Prostate gland (tissue), 2 donors: Measurements from ENCODE around the gene ZNF181. TPM values are rescaled to one million over a fixed set of nuclear protein-coding genes. Genes with fewer than 3 reads are reported as not detected.

Source experiments
- DNase-seq: peaks from one replicate; pipeline ENCODE4 v3.0.0-alpha.2; 2019; ENCODE audit warnings: low spot score
- H3K27ac ChIP-seq, 2 donors: fragments of 200-600 bp; sonication (generic); 2 replicates each; pipeline ENCODE4 v1.5.1; 2017 to 2019
- H3K27me3 ChIP-seq: fragments of 200-600 bp; sonication (generic); replicated peaks from 2 replicates; pipeline ENCODE4 v1.5.1; 2019; ENCODE audit not compliant: insufficient read depth
- H3K36me3 ChIP-seq, 2 donors: fragments of 200-600 bp; sonication (generic); 1 replicate in 1 of 2; 2 replicates in 1 of 2; pipeline versions ENCODE4 v1.5.1 to v1.8.1; 2017 to 2019
- H3K4me1 ChIP-seq: fragments of 200-600 bp; sonication (generic); replicated peaks from 2 replicates; pipeline ENCODE4 v1.5.1; 2019
- H3K4me3 ChIP-seq, 2 donors: fragments of 200-600 bp; sonication (generic); 2 replicates each; pipeline ENCODE4 v1.5.1; 2017 to 2019
- H3K9me3 ChIP-seq: fragments of 200-600 bp; sonication (generic); 2 replicates; pipeline ENCODE4 v1.5.1; 2017
- POLR2A ChIP-seq: fragments of 450-650 bp; IDR thresholded peaks from one replicate; pipeline ENCODE4 v1.6.1; 2016; ENCODE audit warnings: antibody characterized with exemption, mild to moderate bottlenecking
- POLR2AphosphoS5 ChIP-seq: sonication (generic); formaldehyde crosslinking; IDR thresholded peaks from one replicate; pipeline ENCODE4 v1.6.1; 2017; ENCODE audit warnings: antibody characterized with exemption
- WGBS: methylation state at CpG from one replicate; pipeline ENCODE4 v1.1.5; 2018; 5-methylcytosine and 5-hydroxymethylcytosine counted together
- intact Hi-C: fragments of 100-400 bp; cut with DNase I; formaldehyde crosslinking; loops from one replicate; pipeline ENCODE4 v1.14.2; 2022
- total RNA-seq, 2 donors: library from RNA; depleted of rRNA; stranded (reverse); fragments of >200 nt; gene quantifications; one replicate each; pipeline ENCODE4 v1.1.0, GENCODE V29; 2016
- TF ChIP-seq, protein P1 (sequence below), 4 experiments: fragments of 200-600 bp in 2 of 4; fragments of 450-650 bp in 2 of 4; sonication (generic) in 2 of 4; IDR thresholded peaks; 1 replicate in 3 of 4; 2 replicates in 1 of 4; pipeline ENCODE4 v1.5.1; 2016 to 2019; ENCODE audit warnings: antibody characterized with exemption in 4 of 4, mild to moderate bottlenecking in 2 of 4, moderate library complexity in 2 of 4

The ZNF181 gene
- total RNA-seq, 2 donors from 2014 or later: 18.1 to 38.1 TPM

DNA sequence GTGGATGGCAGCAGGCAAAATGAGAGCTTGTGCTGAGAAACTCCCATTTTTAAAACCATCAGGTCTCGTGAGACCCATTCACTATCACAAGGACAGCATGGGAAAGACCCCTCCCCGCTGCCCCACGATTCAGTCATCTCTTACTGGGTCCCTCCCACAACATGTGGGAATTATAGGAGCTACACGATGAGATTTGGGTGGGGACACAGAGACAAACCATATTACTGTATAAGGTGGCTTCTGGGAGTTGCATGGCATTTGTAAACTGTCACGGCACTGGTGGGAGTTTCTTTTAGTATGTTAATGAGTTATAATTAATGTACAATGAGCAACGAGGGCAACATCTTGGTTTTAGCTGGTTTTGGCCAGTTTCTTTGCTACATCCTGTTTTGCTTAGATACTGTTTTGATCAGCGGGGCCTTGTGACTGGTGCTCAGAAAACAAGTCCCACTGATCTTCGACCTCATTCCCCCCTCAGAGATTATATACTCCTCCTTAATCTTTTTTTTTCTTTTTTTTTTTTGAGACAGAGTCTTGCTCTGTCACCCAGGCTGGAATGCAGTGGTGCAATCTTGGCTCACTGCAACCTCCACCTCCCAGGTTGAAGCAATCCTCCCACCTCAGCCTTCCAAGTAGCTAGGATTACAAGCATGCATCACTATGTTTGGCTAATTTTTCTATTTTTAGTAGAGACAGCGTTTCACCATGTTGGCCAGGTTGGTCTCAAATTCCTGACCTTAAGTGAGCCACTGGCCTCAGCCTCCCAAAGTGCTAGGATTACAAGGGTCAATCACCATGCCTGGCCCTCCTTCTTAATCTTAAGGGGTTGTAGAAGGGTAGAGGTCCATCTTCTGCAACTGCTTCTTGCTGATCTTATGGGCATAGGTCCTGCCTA is 60.3 kb downstream of the ZNF181 start:
- no peak for DNase-seq
- Histone ChIP-seq H3K36me3 (no peaks in the 10 kb centered on the region), H3K27ac (no peak overlapping the region), H3K4me1 (no peaks in the 10 kb centered on the region), H3K4me3 (no peak overlapping the region), H3K9me3 (no peaks in the 10 kb centered on the region), H3K27me3 (no peaks in the 10 kb centered on the region)
- WGBS: 83% methylated on average over 9 of the region's 9 CpGs
- TF ChIP-seq POLR2AphosphoS5 (no peak), POLR2A (no peak)
- TF ChIP-seq, protein P1, sequence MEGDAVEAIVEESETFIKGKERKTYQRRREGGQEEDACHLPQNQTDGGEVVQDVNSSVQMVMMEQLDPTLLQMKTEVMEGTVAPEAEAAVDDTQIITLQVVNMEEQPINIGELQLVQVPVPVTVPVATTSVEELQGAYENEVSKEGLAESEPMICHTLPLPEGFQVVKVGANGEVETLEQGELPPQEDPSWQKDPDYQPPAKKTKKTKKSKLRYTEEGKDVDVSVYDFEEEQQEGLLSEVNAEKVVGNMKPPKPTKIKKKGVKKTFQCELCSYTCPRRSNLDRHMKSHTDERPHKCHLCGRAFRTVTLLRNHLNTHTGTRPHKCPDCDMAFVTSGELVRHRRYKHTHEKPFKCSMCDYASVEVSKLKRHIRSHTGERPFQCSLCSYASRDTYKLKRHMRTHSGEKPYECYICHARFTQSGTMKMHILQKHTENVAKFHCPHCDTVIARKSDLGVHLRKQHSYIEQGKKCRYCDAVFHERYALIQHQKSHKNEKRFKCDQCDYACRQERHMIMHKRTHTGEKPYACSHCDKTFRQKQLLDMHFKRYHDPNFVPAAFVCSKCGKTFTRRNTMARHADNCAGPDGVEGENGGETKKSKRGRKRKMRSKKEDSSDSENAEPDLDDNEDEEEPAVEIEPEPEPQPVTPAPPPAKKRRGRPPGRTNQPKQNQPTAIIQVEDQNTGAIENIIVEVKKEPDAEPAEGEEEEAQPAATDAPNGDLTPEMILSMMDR (IDR thresholded peaks at IDR 0.05): no peak
- intact Hi-C loops: no loop called here

Other genes with a start within 250 kb of the ZNF181 start
- 1 to 10 TPM; 1.2 to 6.3 TPM for gene SCGB2B2, start 57.1 kb upstream of the ZNF181 start, total RNA-seq
- gene ZNF302, start 56.6 kb upstream of the ZNF181 start, total RNA-seq: 10 to 100 TPM; 20.0 to 25.0 TPM
- 10 to 100 TPM; 14.8 to 19.3 TPM for gene ZNF599, start 39.0 kb downstream of the ZNF181 start, total RNA-seq
- gene ZNF30, start 192.7 kb downstream of the ZNF181 start, total RNA-seq: 1 to 10 TPM; 2.3 to 7.2 TPM
- gene ZNF792, start 230.0 kb downstream of the ZNF181 start, total RNA-seq: 1 to 10 TPM; 8.2 to 9.3 TPM